Astrocyte of the hippocampus (primary cell): ENCODE measurements around the gene SOD3.

Experiments used
- DNase-seq: peaks from one replicate; pipeline ENCODE4 v3.0.0; 2011; ENCODE audit warnings: low read depth, low spot score

The SOD3 gene, protein sequence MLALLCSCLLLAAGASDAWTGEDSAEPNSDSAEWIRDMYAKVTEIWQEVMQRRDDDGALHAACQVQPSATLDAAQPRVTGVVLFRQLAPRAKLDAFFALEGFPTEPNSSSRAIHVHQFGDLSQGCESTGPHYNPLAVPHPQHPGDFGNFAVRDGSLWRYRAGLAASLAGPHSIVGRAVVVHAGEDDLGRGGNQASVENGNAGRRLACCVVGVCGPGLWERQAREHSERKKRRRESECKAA

DNA sequence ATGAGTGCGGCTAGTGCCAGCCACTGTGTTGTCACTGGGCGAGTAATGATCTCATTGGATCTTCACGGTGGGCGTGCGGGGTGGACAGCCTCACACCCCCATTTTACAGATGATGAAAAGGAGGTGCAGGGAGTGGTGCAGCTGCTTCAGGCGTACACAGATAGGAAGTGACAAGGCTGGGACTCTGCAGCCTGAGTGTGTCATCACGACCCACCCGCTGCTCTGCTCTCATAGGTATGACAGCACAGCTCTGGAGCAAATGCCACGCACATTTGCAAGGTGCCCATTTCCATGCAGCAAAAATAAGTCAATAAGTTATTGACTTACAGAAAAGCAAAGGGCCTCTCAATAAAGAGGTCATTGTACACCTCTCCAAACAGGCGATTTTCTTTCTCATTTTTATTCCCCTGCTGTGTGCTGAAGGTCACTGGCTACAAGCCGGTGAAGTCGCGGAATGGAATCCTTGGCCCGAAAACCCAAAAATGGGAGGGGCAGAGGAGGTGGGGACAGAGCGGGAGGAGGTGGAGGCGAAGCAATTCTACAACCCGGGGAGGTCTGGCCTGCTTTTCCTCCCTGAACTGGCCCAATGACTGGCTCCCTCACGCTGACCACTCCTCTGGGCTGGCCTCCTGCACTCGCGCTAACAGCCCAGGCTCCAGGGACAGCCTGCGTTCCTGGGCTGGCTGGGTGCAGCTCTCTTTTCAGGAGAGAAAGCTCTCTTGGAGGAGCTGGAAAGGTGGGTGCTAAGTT is at the start of gene SOD3:
Gene SOD3, plus strand, starts transcription at position 658 of the 750 bp plus-strand sequence. CDS start 3,949 bp downstream, outside the sequence.
- peak; percentile 84 for DNase-seq

DNA sequence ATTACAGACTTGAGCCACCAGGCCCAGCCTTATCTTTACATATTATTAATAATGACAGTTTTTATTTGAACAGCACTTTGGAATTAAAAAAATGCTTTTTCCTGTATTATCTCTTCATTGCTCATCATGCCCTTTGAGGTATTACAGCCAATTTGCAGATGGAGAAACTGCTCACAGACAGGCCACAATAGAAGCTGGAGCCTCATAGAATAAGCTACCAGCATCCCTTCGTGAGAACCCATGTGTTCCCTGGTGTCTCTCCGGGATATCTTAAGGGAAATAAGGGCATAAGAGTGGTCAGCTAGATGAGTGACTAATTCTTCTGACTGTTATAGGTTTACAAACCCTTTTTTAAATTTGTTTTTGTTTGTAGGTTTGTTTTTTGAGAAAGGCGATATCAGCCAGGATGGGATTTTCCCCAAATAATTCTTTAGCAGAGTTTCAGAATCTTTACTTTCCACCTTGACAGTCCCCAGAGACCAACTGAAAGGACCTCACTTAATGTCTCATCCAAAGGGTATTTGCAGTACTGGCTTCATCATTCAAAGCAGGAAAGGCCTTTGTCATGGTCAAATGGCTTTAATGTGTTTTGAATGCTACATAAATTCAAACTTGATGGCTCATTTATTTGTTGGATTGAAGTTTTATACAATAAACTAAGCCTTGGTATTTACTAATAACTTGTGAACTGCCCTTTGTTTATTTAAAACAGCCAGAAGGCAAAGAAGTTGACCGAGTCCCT is 48.0 kb upstream of the SOD3 start:
- DNase-seq: no peak

GRCh38 chr4:24748023-24748422 is 47.4 kb upstream of the SOD3 start:
- DNase-seq: no peak

- no peak for DNase-seq
Measured at GRCh38 chr4:24748758-24749350, 46.5 kb upstream of the SOD3 start.

DNA sequence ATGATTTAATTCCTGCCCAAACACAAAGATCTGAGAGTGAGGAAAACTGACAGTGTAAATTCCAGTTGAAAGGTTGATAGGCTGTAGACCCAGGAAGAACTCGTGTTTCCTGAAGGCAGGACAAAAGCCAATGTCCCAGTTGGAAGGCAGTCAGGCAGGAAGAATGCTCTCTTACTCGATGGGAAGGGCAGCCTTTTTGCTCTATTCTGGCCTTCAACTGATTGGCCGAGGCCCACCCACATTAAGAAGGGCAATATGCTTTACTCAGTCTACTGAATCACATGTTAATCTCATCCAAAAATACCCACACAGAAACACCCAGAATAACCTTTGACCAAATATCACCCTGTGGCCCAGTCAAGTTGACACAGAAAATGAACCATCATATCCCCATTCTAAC is 45.3 kb upstream of the SOD3 start:
- no peak for DNase-seq

DNA sequence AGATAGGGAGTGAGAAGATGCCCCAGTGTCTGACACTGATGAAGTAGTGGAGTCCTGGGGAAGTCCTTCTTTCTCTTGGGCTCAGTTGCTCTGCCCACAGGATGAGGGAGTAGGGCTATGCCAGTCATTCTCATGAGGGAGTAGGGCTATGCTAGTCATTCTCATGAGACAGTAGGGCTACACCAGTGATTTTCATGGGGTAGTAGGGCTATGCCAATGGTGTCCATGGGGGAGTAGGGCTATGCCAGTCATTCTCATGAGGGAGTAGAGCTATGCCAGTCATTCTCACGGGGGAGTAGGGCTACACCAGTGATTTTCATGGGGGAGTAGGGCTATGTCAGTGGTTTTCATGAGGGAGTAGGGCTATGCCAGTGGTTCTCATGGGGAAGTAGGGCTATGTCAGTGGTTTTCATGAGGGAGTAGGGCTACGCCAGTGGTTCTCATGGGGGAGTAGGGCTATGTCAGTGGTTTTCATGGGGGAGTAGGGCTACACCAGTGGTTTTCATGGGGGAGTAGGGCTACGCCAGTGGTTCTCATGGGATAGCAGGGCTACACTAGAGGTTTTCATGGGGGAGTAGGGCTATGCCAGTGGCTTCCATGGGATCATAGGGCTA is 43.3 kb upstream of the SOD3 start:
- no peak for DNase-seq

DNA sequence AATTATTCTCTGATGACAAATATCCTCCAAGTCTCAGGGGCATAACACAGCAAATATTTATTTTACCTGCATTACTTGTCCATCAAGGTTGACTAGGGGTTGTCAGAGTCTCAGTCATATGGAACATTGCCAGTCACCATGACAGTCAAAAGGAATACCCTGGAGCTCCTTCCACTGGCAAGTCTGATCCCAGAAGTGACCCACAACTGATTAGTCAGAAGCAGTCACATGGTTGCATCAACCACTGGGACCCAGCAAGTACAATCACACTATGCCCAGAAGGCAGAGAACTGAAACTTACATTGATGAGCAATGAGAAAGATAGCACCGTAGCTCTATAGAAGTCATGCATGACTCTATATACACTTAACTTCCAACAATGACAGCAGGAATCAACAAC is 41.9 kb upstream of the SOD3 start:
- DNase-seq: no peak

GRCh38 chr4:24754571-24754970 is 40.8 kb upstream of the SOD3 start:
- DNase-seq: no peak

GRCh38 chr4:24763631-24764297 is 31.6 kb upstream of the SOD3 start:
- DNase-seq: peak; percentile 83

DNA sequence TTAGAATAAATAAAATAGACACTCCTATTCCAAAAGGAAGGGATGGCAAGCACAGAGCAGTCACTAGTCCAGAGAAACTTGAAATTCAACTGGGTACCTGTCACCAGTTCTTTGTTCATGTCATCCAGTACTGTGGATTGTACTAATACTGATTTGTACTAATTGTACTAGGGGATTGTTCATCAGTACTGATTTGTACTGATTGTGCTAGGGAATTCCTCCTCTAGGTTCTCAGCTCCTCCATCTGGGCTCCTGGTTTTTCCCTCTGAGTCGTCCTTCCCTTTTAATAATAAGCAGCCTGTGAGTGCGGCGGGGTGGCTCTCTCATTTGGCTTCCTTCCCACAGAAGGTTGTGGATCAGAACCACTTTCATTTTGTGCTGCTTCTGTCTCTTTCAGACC is 31.0 kb upstream of the SOD3 start:
- no peak for DNase-seq

GRCh38 chr4:24765376-24765988 is 29.9 kb upstream of the SOD3 start:
- peak; percentile 24 for DNase-seq

DNA sequence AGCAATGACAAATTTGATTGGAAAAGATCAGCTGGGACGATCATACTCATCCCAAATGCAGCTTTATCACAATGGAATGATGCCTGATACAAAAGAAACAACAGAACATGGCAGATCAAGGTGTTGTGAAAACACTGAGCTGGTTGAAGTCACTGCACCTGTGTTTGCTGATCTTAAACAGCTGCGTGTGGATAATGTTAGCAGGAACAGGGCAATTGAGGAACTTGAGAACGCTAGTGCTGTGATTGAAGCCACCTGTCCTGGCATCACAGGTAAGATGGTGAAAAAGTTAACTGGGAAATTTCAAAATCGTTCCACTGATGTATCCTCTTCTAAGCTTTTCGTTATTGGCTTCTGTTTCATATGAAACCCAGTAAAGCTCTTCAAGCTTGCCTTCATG is 27.4 kb upstream of the SOD3 start:
- DNase-seq: no peak

GRCh38 chr4:24768604-24769003 is 26.8 kb upstream of the SOD3 start:
- DNase-seq: no peak

GRCh38 chr4:24769571-24769970 is 25.8 kb upstream of the SOD3 start:
- DNase-seq: no peak

DNA sequence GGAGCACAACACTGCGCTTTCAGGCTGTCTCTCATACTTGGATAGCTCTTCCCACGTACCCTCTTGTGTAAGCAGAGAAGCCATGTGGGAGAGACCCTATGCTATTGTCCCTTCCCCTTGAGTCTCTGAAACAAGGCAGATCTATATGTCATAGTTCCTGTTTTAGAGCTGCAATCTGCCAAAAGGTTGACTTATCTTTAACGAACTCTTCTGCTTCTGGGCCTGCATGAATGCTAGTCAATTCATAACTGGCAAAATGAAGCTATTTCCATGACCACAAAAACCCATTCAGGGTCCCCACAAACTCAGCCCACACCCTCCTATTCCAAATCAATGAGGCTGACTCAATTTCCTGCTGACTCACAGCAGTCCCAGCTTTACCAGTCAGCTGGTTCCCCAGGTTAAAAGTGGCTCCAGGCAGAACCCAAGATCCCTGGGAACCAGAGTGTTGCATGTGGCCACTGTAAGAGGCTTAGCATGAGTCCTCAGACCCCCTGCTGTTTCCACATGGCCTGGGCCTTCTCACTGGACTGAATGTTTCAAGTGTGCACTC is 25.3 kb upstream of the SOD3 start:
- peak; percentile 74 for DNase-seq

- no peak for DNase-seq
Measured at GRCh38 chr4:24770667-24771066, 24.7 kb upstream of the SOD3 start.

- DNase-seq: no peak
Measured at GRCh38 chr4:24771241-24771640, 24.1 kb upstream of the SOD3 start.

GRCh38 chr4:24772061-24772705 is 23.2 kb upstream of the SOD3 start:
- DNase-seq: no peak

- DNase-seq: no peak
Measured at GRCh38 chr4:24772952-24773351, 22.4 kb upstream of the SOD3 start.

DNA sequence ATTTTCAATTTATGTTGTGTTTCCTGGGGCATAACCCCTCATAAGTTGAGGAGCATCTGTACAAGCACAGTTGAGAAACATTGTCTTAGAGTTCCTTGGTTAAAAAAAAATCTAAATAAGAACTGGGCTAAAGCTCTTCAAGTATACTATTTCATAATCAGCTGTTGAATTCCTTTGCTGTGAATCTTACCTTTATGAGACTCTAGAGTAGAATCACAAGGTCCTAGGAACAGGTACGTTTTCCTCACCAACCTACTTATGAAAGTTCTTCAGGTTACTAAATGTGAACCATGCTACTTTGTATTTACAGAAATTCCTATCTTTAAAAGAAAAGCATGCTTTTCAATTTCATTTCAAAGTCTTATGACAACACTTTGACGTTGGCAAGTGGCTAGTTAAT is 20.9 kb upstream of the SOD3 start:
- DNase-seq: no peak
